GM19452 (cell line): ENCODE results near the gene AMD1.
"Not testable (repeated sequence)": the region's sequence is repeated elsewhere in the genome, so short reads cannot be mapped to it uniquely, and the experiment has no call there.

Experiments used
- ATAC-seq: cut with Tn5 transposase; IDR thresholded peaks from one replicate; pipeline ENCODE4 v1.9.1; 2021; ENCODE audit not compliant: unreplicated experiment

AMD1 gene

DNA sequence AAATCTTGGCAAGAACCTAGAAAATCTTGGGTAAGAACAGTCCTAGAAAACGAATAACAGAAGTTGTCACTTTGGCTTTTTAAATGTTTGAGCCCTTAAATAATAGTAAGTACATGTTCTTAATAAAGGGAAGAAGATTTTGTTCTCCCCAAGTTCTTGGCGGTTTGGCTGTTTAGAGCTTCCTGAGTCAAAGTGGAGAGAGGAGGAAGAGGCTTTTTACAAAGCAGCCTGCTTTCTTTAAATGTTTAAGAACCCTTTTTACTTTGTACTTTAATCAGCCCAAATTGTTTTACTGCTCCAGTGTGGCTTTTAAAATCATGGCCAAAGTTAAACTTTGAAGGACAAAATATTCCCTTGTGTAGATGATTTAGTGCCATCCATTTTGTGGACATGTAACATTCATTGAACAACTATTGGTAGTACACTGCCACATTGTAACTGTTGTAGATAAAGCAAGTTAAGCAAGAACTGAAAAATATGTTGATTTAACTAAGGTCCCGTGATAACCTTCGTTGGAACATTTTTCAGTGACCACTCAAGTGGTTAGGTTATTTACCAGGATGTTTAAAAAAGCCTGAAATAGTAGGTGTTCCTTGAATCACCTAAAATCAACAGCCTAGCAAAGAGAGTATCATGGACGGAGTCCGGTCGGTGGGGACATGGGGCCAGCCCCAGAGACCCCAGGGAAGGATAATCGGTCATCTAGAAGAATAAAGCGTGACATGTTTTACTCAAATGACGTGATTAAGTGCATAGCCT is 2.4 kb downstream of the AMD1 start:
- ATAC-seq: no peak

DNA sequence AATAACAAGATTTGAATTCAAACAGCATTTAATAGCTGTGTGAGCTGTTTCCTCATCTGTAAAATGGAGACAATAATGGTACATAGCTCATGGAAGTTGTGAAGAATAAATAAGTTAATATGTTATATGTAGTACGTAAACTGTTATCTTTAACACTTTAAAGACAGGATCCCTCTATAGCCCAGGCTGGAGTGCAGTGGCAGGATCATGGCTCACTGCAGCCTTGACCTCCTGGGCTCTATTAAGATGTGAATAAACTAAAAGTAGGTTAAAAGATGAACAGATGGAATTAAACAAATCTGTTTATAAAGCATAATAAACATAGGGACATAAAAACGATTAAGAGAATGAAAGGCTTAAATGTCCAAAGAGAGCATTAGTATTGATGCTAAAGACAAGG is 3.0 kb downstream of the AMD1 start:
- ATAC-seq: no peak

DNA sequence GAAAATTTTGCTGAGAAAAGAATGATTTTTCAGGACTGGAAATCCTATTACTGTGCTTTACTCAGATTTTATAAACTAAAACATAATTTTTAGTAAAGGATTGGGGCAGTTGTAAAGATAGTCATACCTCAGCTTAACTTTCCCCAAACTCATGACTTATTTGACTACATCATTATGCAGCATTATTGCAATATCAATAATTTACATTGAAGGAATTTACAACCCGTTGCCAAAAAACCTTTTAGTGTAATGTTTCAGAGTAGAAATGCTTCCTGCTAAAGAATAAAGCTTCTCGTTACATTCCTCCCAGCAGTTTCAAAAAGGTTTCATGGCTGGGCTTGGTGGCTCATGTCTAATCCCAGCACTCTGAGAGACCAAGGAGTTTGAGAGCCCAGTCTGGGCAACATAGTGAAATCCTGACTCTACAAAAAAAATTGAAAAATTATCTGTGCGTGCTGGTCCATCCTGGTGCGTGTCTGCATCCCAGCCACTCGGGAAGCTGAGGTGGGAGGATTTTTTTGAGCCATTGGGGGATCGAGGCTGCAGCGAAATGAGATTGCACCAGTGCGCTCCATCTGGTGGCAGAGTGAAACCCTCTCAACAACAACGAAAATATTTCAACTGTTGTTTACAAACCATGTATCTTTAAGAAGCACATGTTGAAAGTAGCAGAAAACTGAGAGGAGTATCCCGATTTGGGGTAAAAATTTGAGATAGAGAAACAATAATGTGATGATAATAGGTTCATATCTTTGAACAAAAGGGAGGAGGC is 4.4 kb downstream of the AMD1 start:
- no peak for ATAC-seq

DNA sequence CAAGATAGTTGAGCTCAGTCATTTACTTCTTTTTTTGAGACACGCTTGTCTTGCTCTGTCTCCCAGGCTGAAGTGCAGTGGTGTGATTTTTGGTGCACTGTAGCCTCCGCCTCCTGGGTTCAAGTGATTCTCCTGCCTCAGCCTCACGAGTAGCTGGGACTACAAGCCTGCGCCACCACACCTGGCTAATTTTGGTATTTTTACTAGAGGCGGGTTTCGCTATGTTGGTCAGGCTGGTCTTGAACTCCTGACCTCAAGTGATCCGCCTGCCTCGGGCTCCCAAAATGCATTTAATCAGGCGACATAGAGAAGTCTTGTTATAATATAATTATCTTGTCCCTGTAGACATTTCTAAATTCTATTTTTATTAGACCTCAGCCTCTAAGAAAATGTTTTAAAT is 6.1 kb downstream of the AMD1 start:
- no peak for ATAC-seq

DNA sequence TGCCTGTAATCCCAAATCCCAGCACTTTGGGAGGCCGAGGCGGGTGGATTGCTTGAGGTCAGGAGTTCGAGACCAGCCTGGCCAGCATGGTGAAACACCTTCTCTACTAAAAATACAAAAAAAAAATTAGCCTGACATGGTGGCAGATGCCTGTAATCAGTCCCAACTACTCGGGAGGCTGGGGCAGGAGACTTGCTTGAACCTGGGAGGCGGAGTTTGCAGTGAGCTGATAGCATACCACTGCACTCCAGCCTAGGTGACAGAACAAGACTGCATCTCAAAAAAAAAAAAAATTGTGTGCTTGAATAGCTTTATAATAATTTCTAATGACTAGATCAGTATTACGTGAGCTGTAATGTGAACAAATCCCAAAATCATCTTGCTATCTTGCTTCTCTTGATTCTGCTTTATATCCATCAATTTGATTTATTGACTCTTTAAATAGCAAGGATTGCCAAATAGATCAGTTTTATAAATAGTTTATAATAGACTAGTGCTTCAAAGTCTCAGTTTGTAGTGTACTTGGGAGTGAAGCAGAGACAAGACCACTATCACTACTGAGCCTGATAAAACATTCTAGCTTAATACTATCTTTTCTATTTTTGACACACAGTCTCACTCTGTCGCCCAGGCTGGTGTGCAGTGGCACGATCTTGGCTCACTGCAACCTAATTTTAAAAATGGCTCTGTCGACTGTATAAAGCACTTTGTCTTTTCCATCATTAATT is 7.1 kb downstream of the AMD1 start:
- ATAC-seq: no peak

DNA sequence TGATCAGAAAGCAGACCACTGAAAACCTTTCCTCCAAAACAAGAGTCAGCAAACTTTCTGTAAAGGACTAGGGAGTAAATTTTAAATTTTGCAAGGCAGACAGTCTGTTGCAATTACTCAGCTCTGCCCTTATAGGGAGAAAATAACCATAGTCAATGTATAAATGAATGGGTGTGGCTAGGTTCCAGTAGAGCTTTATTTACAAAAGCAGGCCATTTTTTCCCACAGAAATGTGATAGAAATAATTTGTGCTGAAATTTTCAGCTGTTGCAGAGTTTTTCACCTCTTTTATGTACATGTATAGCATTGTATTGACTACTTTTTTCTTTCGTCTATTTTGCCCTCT is 7.7 kb downstream of the AMD1 start:
- ATAC-seq: no peak

DNA sequence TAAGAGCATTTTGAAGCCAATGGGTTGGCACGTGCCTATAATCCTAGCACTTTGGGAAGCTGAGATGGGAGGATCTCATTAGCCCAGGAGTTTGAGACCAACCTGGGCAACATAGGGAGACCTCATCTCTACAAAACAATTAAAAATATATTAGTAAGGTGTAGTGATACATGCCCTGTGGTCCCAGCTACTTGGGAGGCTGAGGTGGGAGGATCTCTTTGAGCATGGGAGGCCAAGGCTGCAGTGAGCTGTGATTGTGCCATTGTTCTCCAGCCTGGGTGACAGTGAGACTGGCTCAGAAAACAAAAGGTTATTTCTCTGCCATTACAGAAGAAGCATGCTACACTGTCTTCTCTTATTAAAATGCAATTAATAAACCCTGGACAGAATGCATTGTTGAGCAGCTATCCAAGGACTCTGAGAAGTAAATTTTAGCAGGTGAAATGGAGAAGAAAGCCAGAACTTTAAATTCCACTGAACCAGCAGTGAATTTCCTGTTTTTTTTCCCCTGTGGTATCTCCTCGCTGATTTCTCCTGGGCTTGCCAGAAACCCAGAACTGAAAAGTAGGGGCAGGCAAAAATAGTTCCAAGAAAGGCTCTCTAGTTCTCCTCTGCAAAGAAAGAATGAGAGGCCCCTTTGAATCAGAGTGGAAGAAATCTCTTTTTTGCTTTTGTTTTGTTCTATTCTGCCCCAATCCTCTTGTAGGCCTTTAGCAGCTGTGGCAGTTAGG is 8.4 kb downstream of the AMD1 start:
- ATAC-seq: no peak

DNA sequence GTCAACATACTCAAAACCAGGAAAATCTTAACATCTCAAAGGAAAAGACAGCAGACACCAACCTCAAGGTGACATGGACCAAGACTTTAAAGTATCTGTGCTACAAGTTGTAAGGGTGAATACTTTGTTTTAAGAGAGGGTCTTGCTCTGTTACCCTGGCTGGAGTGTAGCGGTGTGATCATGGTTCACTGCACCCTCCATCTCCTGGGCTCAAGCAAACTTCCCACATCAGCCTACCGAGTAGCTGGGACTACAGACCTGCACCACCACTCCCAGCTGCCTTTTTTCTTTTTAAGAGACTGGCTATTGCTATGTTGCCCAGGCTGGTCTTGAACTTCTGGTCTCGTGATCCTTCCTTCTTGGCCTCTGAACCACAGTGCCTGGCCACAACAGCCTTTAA is 9.7 kb downstream of the AMD1 start:
- ATAC-seq: no peak

DNA sequence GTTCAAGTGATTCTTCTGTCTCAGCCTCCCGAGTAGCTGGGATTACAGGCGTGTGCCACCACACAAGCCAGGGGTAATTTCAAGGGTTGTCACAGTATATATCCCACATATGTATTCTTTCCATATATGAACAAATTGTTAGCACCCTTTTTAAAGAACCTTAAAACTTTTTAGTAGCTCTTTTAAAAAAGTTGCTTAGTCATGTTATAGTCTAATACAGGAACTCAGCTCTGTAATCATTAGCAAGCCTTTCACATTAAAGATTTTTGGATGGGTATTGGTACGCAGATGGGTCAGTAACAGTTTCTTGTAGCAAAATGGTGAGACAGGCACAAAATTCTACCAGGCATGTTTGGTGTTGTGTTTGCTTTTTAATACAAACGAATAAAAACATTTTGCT is 10.9 kb downstream of the AMD1 start:
- no peak for ATAC-seq

DNA sequence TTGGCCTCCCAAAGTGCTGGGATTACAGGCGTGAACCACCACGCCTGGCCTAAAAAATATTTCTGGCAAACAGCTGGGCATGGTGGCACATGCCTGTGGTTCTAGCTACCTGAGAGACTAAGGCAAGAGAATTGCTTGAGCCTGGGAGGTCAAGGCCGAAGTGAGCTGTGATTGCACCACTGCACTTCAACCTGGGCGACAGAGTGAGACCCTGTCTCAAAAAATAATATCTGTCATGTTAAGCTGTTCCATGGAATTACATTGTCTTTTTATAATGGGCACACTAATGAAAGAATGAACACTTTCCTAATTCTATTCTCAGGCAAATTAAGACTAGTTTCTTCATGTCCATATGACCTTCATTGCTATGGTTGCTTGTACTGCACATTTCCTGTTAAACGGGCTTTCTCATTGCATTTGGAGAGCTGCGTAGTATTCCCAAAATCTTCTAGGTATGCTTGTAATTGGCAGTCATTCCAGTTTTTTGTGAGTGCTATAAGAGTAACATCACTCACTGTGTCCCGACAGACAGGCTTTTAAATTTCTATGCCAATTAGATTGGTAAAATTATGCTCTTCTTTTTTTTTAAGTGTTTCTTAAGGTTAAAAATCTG is 12.1 kb downstream of the AMD1 start:
- no peak for ATAC-seq

DNA sequence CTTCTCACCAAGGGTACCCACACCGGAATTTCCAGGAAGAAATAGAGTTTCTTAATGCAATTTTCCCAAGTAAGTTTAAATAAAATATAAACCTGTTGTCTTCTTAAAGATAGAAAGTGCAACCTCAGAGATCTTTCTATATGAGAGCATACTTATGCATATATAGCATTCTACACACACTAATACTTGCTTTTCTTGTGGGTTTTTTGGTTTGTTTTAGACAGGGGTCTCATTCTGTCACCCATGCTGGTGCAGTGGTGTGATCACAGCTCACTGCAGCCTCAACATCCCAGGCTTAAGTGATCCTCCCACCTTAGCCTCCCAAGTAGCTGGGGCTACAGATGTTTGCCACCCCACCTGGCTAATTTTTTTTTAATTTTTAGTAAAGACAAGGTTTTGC is 15.7 kb downstream of the AMD1 start:
- no peak for ATAC-seq

DNA sequence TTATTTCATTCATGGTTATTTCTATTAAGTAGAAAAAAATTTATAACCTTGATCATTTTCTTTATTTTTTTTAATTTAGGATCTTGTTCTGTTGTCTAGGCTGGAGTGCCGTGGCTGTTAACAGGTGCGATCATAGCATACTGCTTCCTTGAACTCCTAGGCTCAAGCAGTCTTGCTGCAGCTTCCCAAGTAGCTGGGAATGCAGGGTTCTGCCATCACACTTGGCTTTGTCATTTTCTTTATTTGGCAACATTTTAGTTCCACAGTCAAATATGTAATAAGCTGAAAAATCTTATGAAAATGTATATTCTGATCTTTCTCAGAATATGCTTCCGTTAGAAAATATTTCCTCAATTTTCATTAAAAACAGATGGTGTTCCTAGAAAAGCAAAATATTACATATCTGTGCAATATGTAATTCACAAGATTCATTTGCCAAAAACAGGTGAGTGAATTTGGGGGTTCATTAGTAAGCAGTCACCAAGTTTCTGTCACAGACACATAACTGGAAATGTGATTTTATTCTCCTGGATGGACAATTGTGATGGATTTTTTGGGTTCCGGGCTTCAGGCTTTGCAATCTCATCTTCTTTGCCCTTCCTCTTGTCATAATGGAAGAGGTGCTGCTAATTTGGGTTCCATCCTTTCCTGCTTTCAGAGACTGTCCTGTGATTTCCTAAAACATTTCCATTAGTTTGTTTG is 21.5 kb downstream of the AMD1 start:
- ATAC-seq: no peak

DNA sequence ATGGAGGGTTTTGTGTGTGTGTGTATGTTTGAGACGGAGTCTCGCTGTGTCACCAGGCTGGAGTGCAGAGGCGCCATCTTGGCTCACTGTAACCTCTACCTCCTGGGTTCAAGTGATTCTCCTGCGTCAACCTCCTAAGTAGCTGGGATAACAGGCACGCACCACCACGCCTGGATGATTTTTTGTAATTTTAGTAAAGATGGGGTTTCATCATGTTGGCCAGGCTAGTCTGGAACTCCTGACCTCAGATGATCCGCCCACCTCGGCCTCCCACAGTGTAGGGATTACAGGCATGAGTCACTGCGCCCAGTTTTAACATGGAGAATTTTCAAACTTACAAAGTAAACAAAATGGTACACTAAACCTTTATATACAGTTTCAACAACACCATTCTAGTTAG is 22.8 kb downstream of the AMD1 start:
- no peak for ATAC-seq

DNA sequence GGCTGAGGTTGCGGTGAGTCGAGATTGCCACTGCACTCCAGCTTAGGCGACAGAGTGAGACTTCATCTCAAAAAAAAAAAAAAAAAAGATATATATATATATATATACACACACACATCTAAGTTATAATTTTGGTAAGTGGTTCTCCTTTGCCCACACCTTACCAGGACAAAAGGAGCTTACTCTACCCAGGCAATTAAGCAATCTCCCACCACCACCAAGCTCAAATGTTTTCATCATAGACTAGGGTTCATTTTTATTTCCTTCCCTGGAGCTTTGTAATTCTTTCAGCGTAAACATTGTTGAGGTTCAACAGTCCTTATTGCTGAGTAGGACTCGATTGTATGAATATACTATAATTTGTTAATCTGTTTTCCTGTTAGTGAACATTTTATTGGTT is 23.5 kb downstream of the AMD1 start:
- no peak for ATAC-seq

DNA sequence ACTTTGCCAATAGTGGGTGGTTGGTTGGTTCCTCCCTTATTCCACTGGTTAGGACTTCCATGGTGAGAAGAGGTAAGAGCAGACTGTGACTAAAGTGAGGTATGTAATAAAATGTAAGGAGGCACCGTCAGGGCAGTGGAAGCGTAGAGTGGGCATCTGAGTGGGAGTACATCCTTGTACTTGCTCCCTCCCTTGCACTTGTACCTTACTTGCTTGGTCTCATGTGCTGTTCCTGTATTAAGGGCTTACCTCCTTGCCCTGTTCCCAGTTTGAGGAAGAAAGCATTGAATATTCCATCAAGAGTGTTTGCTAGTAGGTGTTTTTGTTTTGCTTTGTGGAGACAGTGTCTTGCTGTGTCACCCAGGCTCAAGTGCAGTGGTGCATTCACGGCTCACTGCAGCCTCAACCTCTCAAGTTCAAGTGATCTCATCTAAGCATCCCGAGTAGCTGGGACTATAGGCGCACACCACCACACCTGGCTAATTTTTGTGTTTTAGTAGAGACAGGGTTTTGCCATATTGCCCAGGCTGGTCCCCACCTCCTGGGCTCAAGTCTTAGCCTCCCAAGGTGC is 25.5 kb downstream of the AMD1 start:
- ATAC-seq: no peak

DNA sequence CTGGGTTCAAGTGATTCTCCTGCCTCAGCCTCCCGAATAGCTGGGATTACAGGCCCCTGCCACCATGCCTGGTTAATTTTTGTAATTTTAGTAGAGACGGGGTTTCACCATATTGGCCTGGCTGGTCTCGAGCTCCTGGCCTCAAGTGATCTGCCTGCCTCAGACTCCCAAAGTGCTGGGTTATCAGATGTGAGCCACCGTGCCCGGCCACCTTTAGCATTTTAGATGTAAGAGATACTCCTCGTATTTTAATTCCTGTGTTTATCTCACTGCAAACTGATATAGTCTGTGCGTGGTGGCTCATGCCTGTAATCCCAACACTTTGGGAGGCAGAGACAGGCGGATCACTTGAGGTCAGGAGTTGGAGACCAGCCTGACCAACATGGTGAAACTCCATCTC is 27.0 kb downstream of the AMD1 start:
- ATAC-seq: not testable (repeated sequence)

DNA sequence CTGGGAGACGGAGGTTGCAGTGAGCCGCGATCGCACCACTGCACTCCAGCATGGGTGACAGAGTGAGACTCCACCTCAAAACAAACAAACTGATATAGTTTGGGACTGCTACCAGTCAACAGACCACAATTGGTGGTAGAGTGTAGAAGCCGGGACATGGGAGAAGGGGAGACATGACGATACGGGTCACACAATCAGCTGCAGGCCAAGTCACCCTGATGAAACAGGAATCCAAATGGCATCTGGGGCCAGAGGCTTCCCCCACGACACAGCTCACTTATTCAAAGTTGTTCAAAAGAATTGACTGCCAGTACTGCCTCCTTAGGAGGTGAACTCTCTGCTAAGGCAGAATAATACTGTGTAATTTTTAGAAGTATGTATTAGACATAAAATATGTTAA is 27.5 kb downstream of the AMD1 start:
- no peak for ATAC-seq

DNA sequence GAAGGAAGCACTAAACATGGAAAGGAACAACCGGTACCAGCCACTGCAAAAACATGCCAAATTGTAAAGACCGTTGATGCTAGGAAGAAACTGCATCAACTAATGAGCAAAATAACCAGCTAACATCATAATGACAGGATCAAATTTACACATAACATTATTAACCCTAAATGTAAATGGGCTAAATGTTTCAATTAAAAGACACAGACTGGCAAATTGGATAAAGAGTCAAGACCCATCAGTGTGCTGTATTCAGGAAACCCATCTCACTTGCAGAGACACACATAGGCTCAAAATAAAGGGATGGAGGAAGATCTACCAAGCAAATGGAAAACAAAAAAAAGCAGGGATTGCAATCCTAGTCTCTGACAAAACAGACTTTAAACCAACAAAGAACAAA is 31.7 kb downstream of the AMD1 start:
- ATAC-seq: not testable (repeated sequence)

DNA sequence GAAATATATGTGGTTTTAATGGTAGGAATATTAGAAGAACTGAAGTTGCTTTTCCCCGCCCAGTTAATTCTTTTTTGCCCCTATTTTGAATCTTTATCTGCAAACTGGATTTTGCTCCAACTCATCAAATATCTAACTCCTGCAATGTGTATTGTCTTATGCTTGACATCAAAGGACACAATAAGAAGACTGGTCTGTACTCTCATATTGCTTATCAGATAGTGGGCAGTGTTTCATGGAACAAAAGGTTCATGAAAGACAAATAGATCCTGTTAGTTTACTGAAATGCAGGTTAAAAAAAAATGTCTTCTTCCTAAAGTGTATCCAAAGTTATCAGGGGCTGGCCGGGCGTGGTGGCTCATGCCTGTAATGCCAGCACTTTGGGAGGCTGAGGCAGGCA is 56.2 kb downstream of the AMD1 start:
- ATAC-seq: no peak

DNA sequence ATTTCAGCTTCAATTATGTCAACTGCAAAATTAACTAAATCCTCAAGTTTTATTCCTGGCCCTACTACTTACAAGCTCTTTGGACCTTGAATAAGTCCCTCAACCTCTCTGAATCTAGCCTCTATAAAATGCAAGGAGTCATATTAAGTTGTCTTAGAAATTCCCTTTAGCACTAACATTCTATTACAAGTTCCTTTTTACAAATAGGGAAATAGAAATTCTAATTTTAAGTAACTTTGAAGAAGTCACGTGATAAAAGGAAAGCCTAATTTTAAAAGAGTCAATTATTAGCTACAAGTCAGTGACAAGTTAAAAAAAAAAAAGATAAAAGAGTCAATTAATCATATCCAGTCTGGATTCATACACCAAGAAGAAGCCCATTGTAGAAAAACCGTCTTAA is 59.3 kb downstream of the AMD1 start:
- ATAC-seq: no peak
